GM21825 (cell line): ENCODE measurements around the gene UGT1A5.
"Not testable (repeated sequence)": the region's sequence is repeated elsewhere in the genome, so short reads cannot be mapped to it uniquely, and the experiment has no call there.

Experiments
- ATAC-seq: cut with Tn5 transposase; IDR thresholded peaks from one replicate; pipeline ENCODE4 v1.9.1; 2021; ENCODE audit warnings: mild to moderate bottlenecking, moderate library complexity; ENCODE audit not compliant: unreplicated experiment

UGT1A5 gene

DNA sequence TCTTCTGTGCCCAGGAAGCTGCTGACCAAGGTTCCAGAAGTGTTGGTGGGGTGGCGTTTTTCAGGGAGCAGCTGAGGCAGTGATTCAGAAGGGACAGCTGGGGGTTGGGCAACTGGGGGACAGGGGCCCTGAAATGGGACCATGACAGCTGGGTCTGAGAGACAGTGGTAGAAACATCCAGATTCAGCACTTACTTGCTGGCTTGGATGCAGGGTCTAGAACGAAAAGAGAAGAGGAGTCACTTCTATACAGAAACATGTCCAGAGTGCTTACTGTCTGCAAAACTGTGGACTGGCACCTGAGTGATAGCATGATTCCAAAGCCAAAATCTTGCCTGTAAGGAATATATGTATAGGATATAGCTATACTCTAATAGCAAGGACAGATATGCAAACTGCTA lies 33.1 kb downstream of the UGT1A5 start:
- not testable (repeated sequence) for ATAC-seq

DNA sequence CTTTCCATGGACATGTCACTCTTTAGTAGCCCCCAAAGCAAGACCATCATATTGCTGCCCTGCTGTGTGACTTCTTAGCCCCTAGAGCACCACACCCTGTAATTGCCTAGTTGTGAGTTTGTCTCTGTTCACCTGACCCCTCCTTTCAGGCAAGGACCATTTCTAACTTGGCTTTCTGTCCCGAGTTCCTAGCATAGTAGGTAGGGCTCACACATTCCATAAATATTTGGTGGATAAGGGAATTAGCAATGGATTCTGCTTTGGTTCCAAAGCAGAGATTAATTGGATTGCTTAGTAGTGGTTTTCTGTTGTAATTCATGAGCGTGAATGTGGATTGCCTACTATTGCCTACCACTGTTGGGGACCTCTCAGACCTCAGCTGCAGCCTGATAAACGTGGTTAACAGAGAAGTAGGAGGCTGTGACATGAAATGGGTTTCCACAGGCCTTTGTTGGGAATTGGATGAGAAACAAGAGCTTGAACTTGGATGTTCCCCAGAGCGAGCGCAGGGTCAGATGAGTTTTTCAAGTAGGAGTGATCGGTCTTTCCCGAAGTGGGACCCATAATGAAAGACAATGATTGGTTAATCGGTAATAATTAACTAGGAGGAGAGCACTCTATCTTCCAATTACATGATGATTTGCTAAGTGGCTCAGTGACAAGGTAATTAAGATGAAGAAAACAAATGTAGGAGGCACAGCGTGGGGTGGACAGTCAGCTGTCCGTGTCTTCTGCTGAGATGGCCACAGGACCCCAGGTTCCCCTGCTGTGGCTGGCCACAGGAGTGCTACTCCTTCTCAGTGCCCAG lies 34.0 kb downstream of the UGT1A5 start:
- no peak for ATAC-seq

DNA sequence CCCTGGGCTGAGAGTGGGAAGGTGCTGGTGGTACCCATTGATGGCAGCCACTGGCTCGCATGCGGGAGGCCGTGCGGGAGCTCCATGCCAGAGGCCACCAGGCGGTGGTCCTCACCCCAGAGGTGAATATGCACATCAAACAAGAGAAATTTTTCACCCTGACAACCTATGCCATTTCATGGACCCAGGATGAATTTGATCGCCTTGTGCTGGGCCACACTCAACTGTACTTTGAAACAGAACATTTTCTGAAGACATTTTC lies 34.5 kb downstream of the UGT1A5 start:
- no peak for ATAC-seq

DNA sequence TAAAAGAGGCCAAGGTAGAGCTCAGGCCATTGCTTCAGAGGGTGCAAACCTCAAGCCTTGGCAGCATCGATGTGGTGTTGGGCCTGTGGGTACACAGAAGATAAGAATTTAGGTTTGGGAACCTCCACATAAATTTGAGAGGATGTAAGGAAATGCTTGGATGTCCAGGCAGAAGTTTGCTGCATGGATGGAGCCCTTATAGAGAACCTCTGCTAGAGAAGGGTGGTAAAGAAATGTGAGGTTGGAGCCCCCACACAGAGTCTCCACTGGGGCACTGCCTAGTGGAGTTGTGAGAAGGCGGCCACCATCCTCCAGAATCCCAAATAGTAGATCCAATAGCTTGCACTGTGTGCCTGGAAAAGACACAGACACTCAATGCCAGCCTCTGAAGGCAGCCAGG lies 38.0 kb downstream of the UGT1A5 start:
- ATAC-seq: not testable (repeated sequence)

DNA sequence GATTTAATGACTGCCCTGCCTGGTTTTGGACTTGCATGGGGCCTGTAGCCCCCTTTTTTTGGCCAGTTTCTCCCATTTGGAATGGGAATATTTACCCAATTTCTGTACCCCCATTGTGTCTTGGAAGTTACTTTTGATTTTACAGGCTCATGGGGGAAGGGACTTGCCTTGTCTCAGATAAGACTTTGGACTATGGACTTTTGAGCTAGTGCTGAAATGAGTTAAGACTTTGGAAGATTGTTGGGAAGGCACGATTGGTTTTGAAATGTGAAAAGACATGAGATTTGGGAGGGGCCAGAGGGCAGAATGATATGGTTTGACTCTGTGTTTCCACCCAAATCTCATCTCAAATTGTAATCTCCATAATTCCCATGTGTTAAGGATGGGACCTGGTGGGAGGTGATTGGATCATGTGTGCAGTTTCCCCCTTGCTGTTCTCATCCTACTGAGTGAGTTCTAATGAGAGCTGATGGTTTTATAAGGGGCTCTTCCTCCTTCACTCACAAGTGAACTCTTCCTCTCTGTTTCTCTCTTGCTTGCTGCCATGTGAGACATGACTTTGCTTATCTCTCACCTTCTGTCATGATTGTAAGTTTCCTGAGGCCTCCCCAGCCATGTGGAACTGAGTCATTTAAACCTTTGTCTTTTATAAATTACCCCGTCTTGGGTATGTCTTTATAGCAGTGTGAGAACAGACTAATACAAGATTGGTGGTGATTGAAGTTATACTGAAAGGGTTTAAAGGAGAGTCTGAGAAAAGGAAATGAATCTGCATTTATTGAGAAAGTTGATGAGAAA lies 38.7 kb downstream of the UGT1A5 start:
- ATAC-seq: not testable (repeated sequence)

DNA sequence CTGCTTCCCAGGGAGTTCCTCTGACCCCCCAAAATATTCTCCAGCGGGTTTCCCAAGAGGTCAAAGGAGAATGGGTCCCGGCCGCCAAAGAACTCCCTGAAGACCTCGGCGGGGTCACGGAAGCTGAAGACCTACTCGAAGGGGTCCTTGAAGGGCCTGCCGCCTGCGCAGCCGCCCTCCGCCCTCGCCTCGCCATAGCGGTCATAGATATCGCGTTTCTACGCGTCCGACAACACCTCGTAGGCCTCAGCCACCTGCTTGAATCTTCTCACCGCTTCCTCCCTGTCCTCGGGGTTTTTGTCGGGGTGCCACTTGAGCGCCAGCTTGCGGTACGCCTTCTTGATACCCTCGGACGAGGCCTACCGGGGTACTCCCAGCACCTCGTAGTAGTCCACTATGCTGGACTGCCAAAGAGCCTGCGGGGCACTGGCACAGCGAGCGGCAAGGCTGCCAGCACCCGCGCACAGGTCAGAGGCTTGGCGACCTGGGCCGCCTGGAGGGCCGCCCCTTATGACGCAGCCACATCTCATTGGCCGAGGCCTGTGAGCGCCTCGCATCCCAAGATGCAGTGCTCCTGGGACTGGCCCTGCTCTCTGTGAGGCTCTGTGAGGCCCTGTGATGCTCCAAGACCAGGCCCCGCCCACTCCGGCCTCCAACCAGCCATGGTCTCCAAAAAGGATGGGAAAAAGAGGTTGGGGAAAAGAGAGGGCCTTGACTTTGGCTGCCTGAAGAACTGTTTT lies 42.3 kb downstream of the UGT1A5 start:
- no peak for ATAC-seq

DNA sequence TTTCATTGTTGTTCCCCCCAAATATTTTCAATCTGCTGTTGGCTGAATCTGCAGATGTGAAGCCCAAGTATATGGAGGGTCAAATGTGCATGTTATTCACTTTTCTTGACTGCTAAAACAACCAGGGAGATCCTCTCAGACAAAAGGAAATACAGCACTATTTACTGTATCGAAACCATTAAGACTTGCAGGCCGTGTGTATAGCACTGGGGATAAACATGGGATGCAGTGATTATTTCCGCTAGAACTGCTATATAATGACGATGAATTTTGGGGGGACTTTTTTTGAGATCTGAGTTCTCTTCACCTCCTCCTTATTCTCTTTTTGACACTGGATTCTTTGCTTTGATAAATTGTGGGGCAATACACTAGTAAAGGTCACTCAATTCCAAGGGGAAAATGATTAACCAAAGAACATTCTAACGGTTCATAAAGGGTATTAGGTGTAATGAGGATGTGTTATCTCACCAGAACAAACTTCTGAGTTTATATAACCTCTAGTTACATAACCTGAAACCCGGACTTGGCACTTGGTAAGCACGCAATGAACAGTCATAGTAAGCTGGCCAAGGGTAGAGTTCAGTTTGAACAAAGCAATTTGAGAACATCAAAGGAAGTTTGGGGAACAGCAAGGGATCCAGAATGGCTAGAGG lies 43.8 kb downstream of the UGT1A5 start:
- no peak for ATAC-seq

DNA sequence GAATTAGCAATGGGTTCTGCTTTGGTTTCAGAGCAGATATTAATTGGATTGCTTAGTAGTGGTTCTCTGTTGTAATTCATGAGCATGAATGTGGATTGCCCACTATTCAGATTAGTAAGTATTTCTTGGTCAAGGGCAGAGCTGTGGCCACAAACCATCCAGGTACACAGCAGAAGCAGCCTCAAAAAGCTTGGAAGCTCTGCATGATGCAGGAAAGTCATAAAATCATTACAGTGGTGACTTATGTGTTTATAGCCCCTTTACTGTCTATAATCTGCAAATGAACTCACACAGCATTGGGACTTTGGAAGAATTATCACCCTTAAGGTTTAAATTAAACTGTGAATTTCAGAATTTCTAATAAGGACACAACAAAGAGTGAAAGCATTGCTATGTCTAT lies 45.4 kb downstream of the UGT1A5 start:
- no peak for ATAC-seq

DNA sequence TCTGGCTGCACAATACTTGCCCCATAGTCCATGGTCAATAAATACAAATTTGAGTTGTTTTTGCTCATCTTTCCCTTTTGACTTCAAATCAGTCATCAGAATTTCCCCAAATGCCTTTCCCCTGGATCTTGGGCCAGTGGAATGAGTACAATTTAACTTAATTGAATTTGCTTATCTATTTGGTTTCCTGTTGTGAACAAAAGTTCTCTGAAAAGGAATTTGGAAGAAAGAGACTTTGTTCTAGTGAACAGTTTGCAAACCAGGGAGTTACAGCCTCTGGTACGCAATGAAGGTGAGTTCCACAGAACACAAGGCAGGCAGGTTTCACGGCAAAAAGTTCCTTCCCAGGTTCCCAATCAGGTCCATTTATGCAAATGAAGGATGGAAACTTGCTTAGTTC lies 46.1 kb downstream of the UGT1A5 start:
- no peak for ATAC-seq

DNA sequence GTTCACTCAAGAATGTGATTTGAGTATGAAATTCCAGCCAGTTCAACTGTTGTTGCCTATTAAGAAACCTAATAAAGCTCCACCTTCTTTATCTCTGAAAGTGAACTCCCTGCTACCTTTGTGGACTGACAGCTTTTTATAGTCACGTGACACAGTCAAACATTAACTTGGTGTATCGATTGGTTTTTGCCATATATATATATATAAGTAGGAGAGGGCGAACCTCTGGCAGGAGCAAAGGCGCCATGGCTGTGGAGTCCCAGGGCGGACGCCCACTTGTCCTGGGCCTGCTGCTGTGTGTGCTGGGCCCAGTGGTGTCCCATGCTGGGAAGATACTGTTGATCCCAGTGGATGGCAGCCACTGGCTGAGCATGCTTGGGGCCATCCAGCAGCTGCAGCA lies 47.3 kb downstream of the UGT1A5 start, which contains the start of gene UGT1A1:
Gene UGT1A1 (plus strand): TSS at position 228 of the 400 bp plus-strand sequence. CDS start 18 bp downstream, at position 246.
- ATAC-seq: no peak

DNA sequence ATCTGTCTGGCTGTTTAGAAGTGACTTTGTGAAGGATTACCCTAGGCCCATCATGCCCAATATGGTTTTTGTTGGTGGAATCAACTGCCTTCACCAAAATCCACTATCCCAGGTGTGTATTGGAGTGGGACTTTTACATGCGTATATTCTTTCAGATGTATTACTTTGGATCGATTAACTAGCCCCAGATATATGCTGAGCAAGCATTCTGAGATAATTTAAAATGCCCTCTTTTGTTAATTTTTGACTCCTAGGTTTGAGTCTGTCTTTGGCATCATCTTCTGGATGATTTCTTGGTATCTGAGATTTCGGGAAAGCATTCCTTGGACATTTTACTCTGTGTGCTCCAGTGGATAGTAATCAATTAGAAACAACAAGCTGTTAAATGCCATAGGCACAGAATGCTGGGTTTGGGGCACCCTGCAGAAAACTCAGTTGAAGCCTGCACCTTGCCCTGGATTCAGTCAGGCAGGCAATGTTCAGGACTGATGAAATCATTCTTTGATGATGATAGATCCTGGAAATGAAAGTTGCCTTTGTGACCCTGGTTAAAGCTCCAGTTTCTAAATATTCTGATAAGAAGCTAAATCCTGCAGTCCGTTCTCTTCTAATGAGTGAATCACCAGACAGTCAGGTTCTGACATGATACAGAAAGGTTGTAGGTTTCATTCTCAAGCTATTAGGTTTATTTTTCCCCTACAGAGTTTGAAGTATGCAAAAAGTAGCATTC lies 48.5 kb downstream of the UGT1A5 start:
- ATAC-seq: no peak

DNA sequence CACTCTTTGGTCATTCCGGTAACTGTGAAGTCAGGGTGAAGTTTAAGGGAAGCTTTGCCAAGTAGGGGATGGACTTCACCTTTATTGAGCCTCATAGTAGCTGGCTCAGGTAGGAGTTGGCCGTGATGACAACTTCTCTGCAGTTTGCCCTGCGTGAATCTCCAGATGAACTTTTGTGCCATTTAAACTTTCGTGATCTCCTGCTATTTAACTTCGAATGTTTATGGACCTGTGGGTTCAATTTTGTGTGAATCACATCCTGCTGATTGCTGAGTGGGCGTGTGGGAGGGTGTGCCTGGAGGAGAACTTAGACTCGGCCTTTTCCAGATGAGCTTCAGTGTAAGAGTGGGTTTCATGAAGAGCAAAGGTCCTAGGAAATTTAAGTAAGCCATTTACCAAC lies 51.6 kb downstream of the UGT1A5 start:
- ATAC-seq: no peak

DNA sequence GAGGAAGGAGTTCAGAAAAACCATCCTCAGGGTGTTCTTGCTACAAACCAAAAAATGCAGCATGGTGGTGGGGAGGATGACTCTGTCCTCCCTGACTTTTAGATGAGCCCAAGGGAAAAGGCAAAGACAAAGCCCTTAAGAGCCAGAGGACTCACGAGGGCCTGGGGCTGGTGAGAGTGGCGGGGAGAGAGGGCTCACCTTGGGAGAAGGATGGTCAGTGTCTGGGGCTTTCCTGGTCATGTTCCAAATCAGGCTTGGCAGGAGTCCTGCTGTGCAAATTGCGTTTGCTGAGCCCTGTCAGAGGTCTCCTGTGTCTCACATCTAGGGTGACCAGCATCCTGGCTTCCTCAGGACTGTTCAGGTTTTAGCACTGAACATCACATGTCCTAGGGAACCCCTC lies 52.1 kb downstream of the UGT1A5 start:
- no peak for ATAC-seq

DNA sequence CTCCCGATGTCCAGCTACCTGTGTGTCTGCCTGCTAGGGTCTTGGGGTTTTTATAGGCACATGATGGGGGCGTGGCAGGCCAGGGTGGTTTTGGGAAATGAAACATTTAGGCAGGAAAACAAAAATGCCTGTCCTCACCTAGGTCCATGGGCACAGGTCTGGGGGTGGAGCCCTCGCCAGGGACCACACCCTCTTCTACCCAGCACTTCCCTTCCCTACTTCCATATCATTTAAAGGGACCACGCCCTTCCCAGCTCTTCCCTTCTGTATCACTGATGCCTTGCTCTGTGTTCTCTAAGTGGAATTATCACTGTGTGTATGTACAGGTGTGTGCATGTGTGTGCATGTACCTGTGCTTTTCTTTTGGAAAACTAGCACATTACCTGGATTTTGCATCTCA lies 53.7 kb downstream of the UGT1A5 start:
- no peak for ATAC-seq

DNA sequence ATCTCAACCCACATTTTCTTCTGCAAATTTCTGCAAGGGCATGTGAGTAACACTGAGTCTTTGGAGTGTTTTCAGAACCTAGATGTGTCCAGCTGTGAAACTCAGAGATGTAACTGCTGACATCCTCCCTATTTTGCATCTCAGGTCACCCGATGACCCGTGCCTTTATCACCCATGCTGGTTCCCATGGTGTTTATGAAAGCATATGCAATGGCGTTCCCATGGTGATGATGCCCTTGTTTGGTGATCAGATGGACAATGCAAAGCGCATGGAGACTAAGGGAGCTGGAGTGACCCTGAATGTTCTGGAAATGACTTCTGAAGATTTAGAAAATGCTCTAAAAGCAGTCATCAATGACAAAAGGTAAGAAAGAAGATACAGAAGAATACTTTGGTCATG lies 55.4 kb downstream of the UGT1A5 start:
- no peak for ATAC-seq

DNA sequence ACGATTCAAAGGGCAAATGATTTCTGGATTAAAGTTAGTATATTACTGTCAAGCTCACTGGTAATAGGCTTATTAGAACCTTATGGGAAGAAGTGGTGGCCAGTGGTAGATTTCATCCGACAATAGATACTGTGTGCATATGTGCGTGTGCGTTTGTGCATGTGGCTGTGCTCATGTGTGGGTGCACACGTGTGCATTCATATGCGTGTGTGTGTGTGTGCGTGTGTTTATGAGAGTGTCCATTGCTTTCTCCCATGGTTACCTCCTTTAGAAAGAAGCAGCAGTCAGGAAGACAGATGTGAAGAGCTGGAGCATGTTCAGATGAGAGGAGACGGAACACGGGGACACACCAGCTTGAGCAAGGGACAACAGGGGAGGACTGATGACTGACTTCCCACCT lies 56.6 kb downstream of the UGT1A5 start:
- no peak for ATAC-seq

DNA sequence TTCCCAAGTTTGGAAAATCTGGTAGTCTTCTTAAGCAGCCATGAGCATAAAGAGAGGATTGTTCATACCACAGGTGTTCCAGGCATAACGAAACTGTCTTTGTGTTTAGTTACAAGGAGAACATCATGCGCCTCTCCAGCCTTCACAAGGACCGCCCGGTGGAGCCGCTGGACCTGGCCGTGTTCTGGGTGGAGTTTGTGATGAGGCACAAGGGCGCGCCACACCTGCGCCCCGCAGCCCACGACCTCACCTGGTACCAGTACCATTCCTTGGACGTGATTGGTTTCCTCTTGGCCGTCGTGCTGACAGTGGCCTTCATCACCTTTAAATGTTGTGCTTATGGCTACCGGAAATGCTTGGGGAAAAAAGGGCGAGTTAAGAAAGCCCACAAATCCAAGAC lies 59.4 kb downstream of the UGT1A5 start:
- no peak for ATAC-seq

DNA sequence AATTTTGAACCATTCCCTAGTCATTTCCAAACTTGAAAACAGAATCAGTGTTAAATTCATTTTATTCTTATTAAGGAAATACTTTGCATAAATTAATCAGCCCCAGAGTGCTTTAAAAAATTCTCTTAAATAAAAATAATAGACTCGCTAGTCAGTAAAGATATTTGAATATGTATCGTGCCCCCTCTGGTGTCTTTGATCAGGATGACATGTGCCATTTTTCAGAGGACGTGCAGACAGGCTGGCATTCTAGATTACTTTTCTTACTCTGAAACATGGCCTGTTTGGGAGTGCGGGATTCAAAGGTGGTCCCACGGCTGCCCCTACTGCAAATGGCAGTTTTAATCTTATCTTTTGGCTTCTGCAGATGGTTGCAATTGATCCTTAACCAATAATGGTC lies 59.9 kb downstream of the UGT1A5 start:
- no peak for ATAC-seq

DNA sequence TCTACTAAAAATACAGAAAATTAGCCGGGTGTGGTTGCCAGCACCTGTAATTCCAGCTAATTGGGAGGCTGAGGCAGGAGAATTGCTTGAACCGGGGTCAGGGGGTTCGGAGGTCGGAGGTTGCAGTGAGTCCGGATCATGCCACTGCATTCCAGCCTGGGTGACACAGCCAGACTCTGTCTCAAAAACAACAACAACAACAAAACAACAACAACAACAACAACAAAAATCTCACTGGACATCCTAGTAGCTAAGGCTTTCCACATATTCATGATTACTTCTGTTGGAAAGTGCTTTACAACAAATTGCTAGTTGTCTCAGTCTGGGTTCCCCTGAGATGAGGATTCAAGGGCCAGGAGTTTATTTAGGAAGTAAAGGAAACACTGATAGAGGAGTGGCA lies 61.1 kb downstream of the UGT1A5 start:
- ATAC-seq: no peak

DNA sequence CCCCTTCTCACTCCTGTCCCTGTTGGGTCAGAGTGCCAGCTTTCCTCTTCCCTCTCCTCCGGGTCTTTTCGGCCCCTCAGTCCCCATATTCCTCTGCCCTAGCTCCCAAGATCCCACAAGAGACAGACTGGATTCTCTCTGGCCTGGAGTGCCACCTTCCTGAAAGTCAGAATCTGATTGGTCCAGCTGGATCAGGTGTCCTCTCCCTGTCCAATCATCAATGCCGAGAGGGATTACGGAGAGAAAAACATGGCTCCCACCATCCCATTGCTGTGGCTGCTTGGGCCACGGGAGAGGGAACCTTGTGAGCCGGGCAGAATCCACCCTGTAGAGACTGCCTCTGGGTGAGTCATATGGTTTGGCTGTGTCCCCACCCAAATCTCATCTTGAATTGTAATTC lies 62.7 kb downstream of the UGT1A5 start:
- no peak for ATAC-seq

DNA sequence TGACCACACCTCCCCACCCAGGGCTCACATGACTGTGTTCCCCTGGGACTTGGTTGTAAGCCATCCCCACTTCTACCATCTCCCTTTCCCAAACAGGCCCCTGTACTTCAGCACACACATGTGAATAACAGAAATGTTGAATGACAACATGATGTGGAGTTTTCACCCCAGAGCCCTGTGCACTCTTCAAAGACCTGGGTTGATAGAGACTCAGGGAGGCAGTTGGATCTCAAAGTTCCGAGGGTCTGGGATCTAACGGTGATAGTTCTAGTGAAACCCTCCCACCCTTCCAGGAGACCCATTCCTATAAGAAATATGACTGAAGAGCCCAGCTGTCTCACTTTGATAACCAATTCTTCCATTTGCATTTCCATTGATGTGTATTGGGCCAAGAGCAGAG lies 65.3 kb downstream of the UGT1A5 start, which contains the start of gene MROH2A:
Gene MROH2A (plus strand): TSS at position 301 of the 400 bp plus-strand sequence. CDS start 1,029 bp downstream, outside the sequence.
- ATAC-seq: no peak
